Endothelial cell of umbilical vein (primary cell): ENCODE results near the gene NSFL1C. TPM values are rescaled to one million over a fixed set of nuclear protein-coding genes. Genes with fewer than 3 reads are reported as not detected.

Experiments
- BruUV-seq: library from RNA; stranded (reverse); fragments of 400-500 nt; replicated peaks from 2 replicates; lab custom pipeline; 2021; lab: Mats Ljungman, UMichigan
- CTCF ChIA-PET: fragments of 300-600, 350-600 bp; sonication (Branson Sonifier 250); formaldehyde crosslinking; loops from one replicate; lab custom pipeline; 2021; ENCODE audit warnings: antibody characterized with exemption, inconsistent platforms; lab: Charles Lee
- POLR2A ChIA-PET: fragments of 300-600, 350-600 bp; sonication (Branson Sonifier 250); formaldehyde crosslinking; loops from one replicate; lab custom pipeline; 2021; ENCODE audit warnings: antibody characterized with exemption, inconsistent platforms; lab: Charles Lee
- DNase-seq: peaks from one replicate; pipeline ENCODE4 v3.0.0-alpha.2; 2011; ENCODE audit warnings: low read depth, low spot score
- FAIRE-seq: peaks from 2 replicates; lab custom pipeline; 2011; peaks lifted over from hg19 to GRCh38; lab: Jason Lieb, UNC
- H2AFZ ChIP-seq: 2 replicates; pipeline ENCODE4 v1.6.0; 2012; ENCODE audit warnings: low read depth, low read length, control low read depth, inconsistent platforms
- H3K27ac ChIP-seq: 2 replicates; pipeline ENCODE4 v1.5.1; 2011; ENCODE audit warnings: low read depth, mild to moderate bottlenecking, control low read depth, low read length, moderate library complexity; ENCODE audit not compliant: insufficient read depth
- H3K27me3 ChIP-seq, 2 experiments: 2 replicates each; pipeline versions ENCODE4 v1.6.0 to v1.6.1; 2011; ENCODE audit warnings: low read length in 2 of 2, mixed read lengths in 1 of 2; ENCODE audit not compliant: control insufficient read depth in 2 of 2, insufficient read depth in 2 of 2
- H3K36me3 ChIP-seq, 2 experiments: 2 replicates in 1 of 2; 3 replicates in 1 of 2; pipeline ENCODE4 v1.5.1; 2011; ENCODE audit warnings: low read length in 2 of 2, mild to moderate bottlenecking in 1 of 2, moderate library complexity in 1 of 2; ENCODE audit not compliant: control insufficient read depth in 2 of 2, insufficient read depth in 2 of 2; ENCODE audit errors: extremely low read depth in 1 of 2
- H3K4me1 ChIP-seq: 3 replicates; pipeline ENCODE4 v1.5.1; 2011; ENCODE audit warnings: mild to moderate bottlenecking, low read length; ENCODE audit not compliant: control insufficient read depth, insufficient read depth; ENCODE audit errors: extremely low read depth
- H3K4me2 ChIP-seq: 2 replicates; pipeline ENCODE4 v1.6.1; 2011; ENCODE audit warnings: low read length, control low read depth, mixed read lengths; ENCODE audit not compliant: insufficient read depth
- H3K4me3 ChIP-seq, 3 experiments: fragments of 200-600 bp in 1 of 3; sonication (generic), shearing (Covaris generic) in 1 of 3; replicated peaks in 1 of 3; 2 replicates each; pipeline ENCODE4 v1.5.1; 2011 to 2016; ENCODE audit warnings: control low read depth in 3 of 3, low read length in 3 of 3, mild to moderate bottlenecking in 2 of 3, inconsistent platforms in 1 of 3, low read depth in 1 of 3, moderate library complexity in 1 of 3; ENCODE audit not compliant: insufficient read depth in 1 of 3
- H3K79me2 ChIP-seq: 2 replicates; pipeline ENCODE4 v1.6.0; 2012; ENCODE audit warnings: low read length, inconsistent platforms; ENCODE audit not compliant: control insufficient read depth, insufficient read depth
- H3K9ac ChIP-seq: replicated peaks from 2 replicates; pipeline ENCODE3; 2011; ENCODE audit warnings: low read length, control low read depth; ENCODE audit not compliant: insufficient read depth; ENCODE audit errors: extremely low read depth
- H3K9me1 ChIP-seq: replicated peaks from 3 replicates; pipeline ENCODE4 v1.6.0; 2011; ENCODE audit warnings: mild to moderate bottlenecking, low read length; ENCODE audit not compliant: control insufficient read depth, insufficient read depth; ENCODE audit errors: extremely low read depth
- H3K9me3 ChIP-seq: replicated peaks from 2 replicates; pipeline ENCODE4 v1.5.1; 2012; ENCODE audit warnings: low read length, inconsistent platforms; ENCODE audit not compliant: control insufficient read depth, insufficient read depth
- H4K20me1 ChIP-seq: replicated peaks from 2 replicates; pipeline ENCODE3; 2011; ENCODE audit warnings: mild to moderate bottlenecking, low read length; ENCODE audit not compliant: control insufficient read depth, insufficient read depth; ENCODE audit errors: extremely low read depth
- EZH2 ChIP-seq: IDR thresholded peaks from 2 replicates; pipeline ENCODE4 v1.6.1; 2012; ENCODE audit warnings: borderline replicate concordance, low read depth, mild to moderate bottlenecking, moderate library complexity, low read length, inconsistent platforms; ENCODE audit not compliant: severe bottlenecking
- FOS ChIP-seq: IDR thresholded peaks from 2 replicates; pipeline ENCODE4 v1.6.1; 2011; ENCODE audit warnings: mild to moderate bottlenecking, low read length, moderate library complexity, borderline replicate concordance; ENCODE audit not compliant: insufficient read depth
- GATA2 ChIP-seq: IDR thresholded peaks from 2 replicates; pipeline ENCODE4 v1.7.0; 2011; ENCODE audit warnings: low read depth, mild to moderate bottlenecking, moderate library complexity, mixed read lengths, low read length; ENCODE audit not compliant: insufficient read length, insufficient read depth
- JUN ChIP-seq: IDR thresholded peaks from 2 replicates; pipeline ENCODE4 v1.6.1; 2011; ENCODE audit warnings: borderline replicate concordance, low read depth; ENCODE audit not compliant: insufficient read length, insufficient read depth
- MYC ChIP-seq: IDR thresholded peaks from one replicate; pipeline ENCODE4 v1.6.1; 2011; ENCODE audit warnings: mild to moderate bottlenecking, low read depth, low read length
- POLR2A ChIP-seq: IDR thresholded peaks from 2 replicates; pipeline ENCODE4 v1.6.1; 2012; ENCODE audit warnings: low read depth, mild to moderate bottlenecking, control low read depth, low read length
- POLR2AphosphoS5 ChIP-seq: IDR thresholded peaks from 2 replicates; pipeline ENCODE4 v1.6.1; 2012; ENCODE audit warnings: low read depth, mild to moderate bottlenecking, control low read depth, low read length, moderate library complexity; ENCODE audit not compliant: insufficient read depth
- dilution Hi-C: fragments of 300-500 bp; cut with MboI; formaldehyde crosslinking; loops from one replicate; pipeline ENCODE4 v1.15.0; 2019; ENCODE audit warnings: low sequenced_read_pairs; ENCODE audit not compliant: extremely low pct_ligation_motif_present
- intact Hi-C: fragments of 100-400 bp; cut with micrococcal nuclease; formaldehyde crosslinking; loops from one replicate; pipeline ENCODE4 v1.10.0; 2022
- polyA plus RNA-seq, 4 experiments: library from polyadenylated mRNA; depleted of rRNA in 3 of 4; stranded (reverse) in 3 of 4; unstranded in 1 of 4; fragments of >200 nt; gene quantifications; 2 replicates each; pipeline versions ENCODE4 v1.2.1 to v1.2.3, GENCODE V29; 2011 to 2012; ENCODE audit warnings: missing spikeins in 1 of 4
- total RNA-seq: library from RNA; stranded (reverse); gene quantifications from 2 replicates; pipeline ENCODE4 v1.2.3, GENCODE V29; 2021
- TF ChIP-seq, protein P1 (sequence below), 2 donors: IDR thresholded peaks; 1 replicate in 1 of 2; 2 replicates in 1 of 2; pipeline ENCODE4 v1.5.1; 2011; ENCODE audit warnings: low read length in 2 of 2, mild to moderate bottlenecking in 2 of 2, moderate library complexity in 2 of 2, control low read depth in 1 of 2, inconsistent platforms in 1 of 2, low read depth in 1 of 2; ENCODE audit not compliant: insufficient read depth in 1 of 2; ENCODE audit errors: extremely low read depth in 1 of 2
- TF ChIP-seq, protein P2 (sequence below): IDR thresholded peaks from 2 replicates; pipeline ENCODE4 v1.6.1; 2011; ENCODE audit not compliant: insufficient read depth, insufficient read length

Gene NSFL1C
- total and polyA plus RNA-seq, 2 donors (not counting 3 experiments of a cell fraction or from before 2014, with no cell fraction given): 27.3 to 95.7 TPM

DNA sequence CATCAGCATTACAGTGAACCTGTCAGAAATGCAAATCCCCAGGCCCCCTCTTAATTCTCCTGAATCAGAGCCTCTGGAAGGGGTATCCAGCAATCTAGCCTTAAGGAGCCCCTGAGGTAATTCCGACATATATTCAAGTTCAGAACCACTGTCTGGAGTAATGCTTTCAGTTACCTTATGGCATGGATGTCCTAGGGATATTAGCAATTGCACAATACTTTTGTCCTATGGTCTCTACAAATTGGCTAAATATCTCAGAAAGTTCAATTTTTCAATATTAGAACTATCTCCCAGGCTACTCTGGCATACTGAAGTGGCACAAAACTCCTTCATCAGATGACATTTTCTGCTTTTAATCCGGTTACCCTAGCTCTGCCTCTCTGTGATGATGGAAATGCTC is 6.4 kb downstream of the NSFL1C start:
- intact Hi-C loops: no loop called here
- CTCF ChIA-PET: interaction anchor here (4.2 kb wide), 1 partner anchor 43 kb away, joined by 23 read pairs; no protein-coding TSS in a partner anchor

More for the DNA sequence above, 6.4 kb downstream of the NSFL1C start:
- TF ChIP-seq, protein P1, sequence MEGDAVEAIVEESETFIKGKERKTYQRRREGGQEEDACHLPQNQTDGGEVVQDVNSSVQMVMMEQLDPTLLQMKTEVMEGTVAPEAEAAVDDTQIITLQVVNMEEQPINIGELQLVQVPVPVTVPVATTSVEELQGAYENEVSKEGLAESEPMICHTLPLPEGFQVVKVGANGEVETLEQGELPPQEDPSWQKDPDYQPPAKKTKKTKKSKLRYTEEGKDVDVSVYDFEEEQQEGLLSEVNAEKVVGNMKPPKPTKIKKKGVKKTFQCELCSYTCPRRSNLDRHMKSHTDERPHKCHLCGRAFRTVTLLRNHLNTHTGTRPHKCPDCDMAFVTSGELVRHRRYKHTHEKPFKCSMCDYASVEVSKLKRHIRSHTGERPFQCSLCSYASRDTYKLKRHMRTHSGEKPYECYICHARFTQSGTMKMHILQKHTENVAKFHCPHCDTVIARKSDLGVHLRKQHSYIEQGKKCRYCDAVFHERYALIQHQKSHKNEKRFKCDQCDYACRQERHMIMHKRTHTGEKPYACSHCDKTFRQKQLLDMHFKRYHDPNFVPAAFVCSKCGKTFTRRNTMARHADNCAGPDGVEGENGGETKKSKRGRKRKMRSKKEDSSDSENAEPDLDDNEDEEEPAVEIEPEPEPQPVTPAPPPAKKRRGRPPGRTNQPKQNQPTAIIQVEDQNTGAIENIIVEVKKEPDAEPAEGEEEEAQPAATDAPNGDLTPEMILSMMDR (IDR thresholded peaks at IDR 0.05; ENCODE audit: extremely low read depth in 1 of 2, insufficient read depth in 1 of 2, low read depth in 1 of 2, low read length in 2 of 2): no peak
- no peak for TF ChIP-seq GATA2
- no peak for TF ChIP-seq EZH2
- TF ChIP-seq JUN: no peak
- no peak for TF ChIP-seq FOS
- TF ChIP-seq, protein P2, sequence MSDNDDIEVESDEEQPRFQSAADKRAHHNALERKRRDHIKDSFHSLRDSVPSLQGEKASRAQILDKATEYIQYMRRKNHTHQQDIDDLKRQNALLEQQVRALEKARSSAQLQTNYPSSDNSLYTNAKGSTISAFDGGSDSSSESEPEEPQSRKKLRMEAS: no peak
- no peak for TF ChIP-seq POLR2A
- TF ChIP-seq MYC: no peak
- TF ChIP-seq POLR2AphosphoS5: no peak
- no TSS peak for BruUV-seq
- Histone ChIP-seq H4K20me1 (peaks cover 4% of the 10 kb centered on the region), H3K9me3 (no peaks in the 10 kb centered on the region), H3K9ac (no peak overlapping the region), H2AFZ (no peak overlapping the region), H3K27ac (no peak overlapping the region), H3K36me3 (peaks cover 19 to 37% of the 10 kb centered on the region in 2 experiments), H3K4me3 (no peak overlapping the region), H3K27me3 (no peaks in the 10 kb centered on the region), H3K9me1 (no peaks in the 10 kb centered on the region), H3K4me1 (peaks cover 11% of the 10 kb centered on the region), H3K4me2 (no peak overlapping the region), H3K79me2 (peaks cover 54% of the 10 kb centered on the region)
- no peak for FAIRE-seq
- POLR2A ChIA-PET: no interaction called here
- DNase-seq: no peak
- dilution Hi-C loops: no loop called here
